ENCODE data around the gene CCDC47. TPM values are rescaled to one million over a fixed set of nuclear protein-coding genes. Genes with fewer than 3 reads are reported as not detected.
"Not testable (repeated sequence)": the region's sequence is repeated elsewhere in the genome, so short reads cannot be mapped to it uniquely, and the experiment has no call there.

The CCDC47 gene
- total and polyA plus RNA-seq, 12 donors, result 24.2 to 216 (median 93.1) TPM

DNA sequence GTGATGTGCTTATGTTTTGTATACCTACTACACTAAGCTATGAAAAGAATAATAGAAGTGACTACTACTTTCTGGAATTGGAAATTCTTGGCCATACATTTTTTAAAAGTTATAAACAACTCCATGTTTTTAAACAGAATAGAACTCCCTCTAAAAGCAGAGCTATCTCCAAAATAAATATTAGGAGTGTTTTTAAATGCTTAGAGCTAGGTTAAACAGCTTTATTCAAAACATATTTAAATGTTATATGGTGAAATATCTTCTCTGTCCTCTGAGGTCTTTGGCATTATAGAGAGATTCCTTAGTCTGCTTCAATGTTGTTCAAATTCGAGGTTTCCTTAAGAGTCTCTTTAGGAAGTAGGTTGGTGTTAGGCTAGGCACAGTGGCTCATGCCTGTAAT lies 30.9 kb upstream of the CCDC47 start:
- no peaks in the 10 kb centered on the region for H3K9me3 ChIP-seq (replicated peaks in 1 of 3)
- H3K4me1 ChIP-seq (replicated peaks in 1 of 2), result no peaks in the 10 kb centered on the region
- H3K4me3 ChIP-seq, result no peak overlapping the region
- TF ChIP-seq, protein P1, sequence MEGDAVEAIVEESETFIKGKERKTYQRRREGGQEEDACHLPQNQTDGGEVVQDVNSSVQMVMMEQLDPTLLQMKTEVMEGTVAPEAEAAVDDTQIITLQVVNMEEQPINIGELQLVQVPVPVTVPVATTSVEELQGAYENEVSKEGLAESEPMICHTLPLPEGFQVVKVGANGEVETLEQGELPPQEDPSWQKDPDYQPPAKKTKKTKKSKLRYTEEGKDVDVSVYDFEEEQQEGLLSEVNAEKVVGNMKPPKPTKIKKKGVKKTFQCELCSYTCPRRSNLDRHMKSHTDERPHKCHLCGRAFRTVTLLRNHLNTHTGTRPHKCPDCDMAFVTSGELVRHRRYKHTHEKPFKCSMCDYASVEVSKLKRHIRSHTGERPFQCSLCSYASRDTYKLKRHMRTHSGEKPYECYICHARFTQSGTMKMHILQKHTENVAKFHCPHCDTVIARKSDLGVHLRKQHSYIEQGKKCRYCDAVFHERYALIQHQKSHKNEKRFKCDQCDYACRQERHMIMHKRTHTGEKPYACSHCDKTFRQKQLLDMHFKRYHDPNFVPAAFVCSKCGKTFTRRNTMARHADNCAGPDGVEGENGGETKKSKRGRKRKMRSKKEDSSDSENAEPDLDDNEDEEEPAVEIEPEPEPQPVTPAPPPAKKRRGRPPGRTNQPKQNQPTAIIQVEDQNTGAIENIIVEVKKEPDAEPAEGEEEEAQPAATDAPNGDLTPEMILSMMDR (IDR thresholded peaks at IDR 0.05), result no peak
- TF ChIP-seq POLR2A (IDR thresholded peaks at IDR 0.05), result no peak
- intact Hi-C loops (cut with DNase I), result no loop called here
- no peak overlapping the region for H3K27ac ChIP-seq
- 74 to 88% (median 77%) methylated on average over 1 of the region's 1 CpG for WGBS, 4 donors
- H3K36me3 ChIP-seq (replicated peaks in 1 of 2), result peaks cover 0 to 97% of the 10 kb centered on the region in 2 donors
- no peak for DNase-seq
- no peaks in the 10 kb centered on the region for H3K27me3 ChIP-seq

DNA sequence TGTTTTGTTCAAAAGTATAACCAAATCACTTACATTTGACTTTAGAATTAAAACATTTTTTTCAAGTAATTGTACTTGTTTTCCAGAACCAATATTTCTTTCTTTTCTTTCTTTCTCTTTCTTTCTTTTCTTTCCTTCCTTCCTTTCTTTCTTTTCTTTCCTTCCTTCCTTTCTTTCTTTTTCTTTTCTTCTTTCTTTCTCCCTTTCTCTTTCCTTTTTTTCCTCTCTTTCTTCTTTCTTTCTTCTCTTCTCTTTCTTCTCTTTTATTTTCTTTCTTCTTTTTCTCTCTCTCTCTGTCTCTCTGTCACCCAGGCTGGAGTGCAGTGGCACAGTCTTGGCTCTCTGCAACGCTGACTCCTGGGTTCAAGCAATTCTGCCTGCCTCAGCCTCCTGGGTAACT lies 27.4 kb upstream of the CCDC47 start:
- Histone ChIP-seq H3K4me3 (no peak overlapping the region), H3K36me3 (replicated peaks in 1 of 2) (peaks cover 0 to 97% of the 10 kb centered on the region in 2 donors), H3K4me1 (replicated peaks in 1 of 2) (no peaks in the 10 kb centered on the region), H3K27me3 (no peaks in the 10 kb centered on the region), H3K9me3 (replicated peaks in 1 of 3) (no peaks in the 10 kb centered on the region), H3K27ac (no peak overlapping the region)
- intact Hi-C loops (cut with DNase I), result no loop called here
- no peak for DNase-seq
- WGBS, 4 donors, result 97 to 100% (median 100%) methylated on average over 1 of the region's 1 CpG
- TF ChIP-seq POLR2A (IDR thresholded peaks at IDR 0.05), result no peak
- TF ChIP-seq, protein P1 (IDR thresholded peaks at IDR 0.05), result no peak

DNA sequence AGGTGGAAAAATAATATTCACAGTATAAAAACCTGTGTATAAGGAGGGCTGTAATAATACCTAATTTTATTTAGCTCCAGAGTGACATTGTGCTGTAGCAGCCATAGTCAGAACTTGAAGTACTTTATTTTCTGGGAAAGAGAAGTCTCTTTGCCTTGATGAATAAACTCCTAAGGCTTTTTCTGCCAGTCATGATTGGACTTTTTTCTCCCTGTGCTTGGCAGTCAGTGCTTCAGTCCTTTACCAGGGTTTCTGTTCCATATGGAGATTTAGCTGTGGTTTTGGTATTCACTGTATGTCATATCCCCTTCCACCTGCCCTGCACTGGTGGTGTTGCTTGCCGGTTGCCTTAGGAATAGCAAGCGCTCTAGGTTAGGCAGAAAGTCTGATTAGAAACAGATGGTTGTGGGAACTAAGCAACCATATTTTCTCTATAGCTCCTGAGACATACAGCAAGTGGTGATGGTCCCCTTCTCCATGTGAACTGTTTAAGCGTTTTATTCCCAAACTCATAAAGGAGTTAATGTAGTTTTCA lies 25.2 kb upstream of the CCDC47 start:
- Histone ChIP-seq H3K27me3 (no peaks in the 10 kb centered on the region), H3K9me3 (replicated peaks in 1 of 3) (no peaks in the 10 kb centered on the region), H3K4me3 (no peak overlapping the region), H3K27ac (no peak overlapping the region), H3K36me3 (replicated peaks in 1 of 2) (peaks cover 0 to 99% of the 10 kb centered on the region in 2 donors), H3K4me1 (replicated peaks in 1 of 2) (peaks cover 0 to 4% of the 10 kb centered on the region in 2 donors)
- no peak for DNase-seq
- intact Hi-C loops (cut with DNase I), result no loop called here
- TF ChIP-seq, protein P1 (IDR thresholded peaks at IDR 0.05), result no peak
- no peak for TF ChIP-seq POLR2A (IDR thresholded peaks at IDR 0.05)
- WGBS, 4 donors, result 86 to 97% (median 91%) methylated on average over 3 of the region's 3 CpGs

DNA sequence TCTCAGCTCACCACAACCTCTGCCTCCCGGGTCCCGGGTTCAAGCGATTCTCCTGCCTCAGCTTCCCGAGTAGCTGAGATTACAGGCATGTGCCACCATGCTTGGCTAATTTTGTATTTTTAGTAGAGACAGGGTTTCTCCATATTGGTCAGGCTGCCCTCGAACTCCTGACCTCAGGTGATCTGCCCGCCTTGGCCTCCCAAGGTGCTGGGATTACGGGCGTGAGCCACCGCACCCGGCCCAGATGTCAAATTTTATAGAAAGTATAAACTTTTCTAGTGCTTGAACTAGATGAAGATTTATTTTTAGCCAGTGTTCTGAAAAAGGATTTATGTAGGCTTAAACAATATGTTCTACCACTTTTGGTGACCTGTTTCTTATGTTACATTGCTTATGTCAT lies 23.0 kb upstream of the CCDC47 start:
- H3K27ac ChIP-seq; intact Hi-C loops (cut with DNase I); H3K4me1 ChIP-seq (replicated peaks in 1 of 2); H3K9me3 ChIP-seq (replicated peaks in 1 of 3); H3K27me3 ChIP-seq; DNase-seq; H3K4me3 ChIP-seq: not testable (repeated sequence)
- 94 to 98% (median 96%) methylated on average over 10 of the region's 10 CpGs for WGBS, 4 donors
- H3K36me3 ChIP-seq (replicated peaks in 1 of 2), result peaks cover 0 to 95% of the 10 kb centered on the region in 2 donors

DNA sequence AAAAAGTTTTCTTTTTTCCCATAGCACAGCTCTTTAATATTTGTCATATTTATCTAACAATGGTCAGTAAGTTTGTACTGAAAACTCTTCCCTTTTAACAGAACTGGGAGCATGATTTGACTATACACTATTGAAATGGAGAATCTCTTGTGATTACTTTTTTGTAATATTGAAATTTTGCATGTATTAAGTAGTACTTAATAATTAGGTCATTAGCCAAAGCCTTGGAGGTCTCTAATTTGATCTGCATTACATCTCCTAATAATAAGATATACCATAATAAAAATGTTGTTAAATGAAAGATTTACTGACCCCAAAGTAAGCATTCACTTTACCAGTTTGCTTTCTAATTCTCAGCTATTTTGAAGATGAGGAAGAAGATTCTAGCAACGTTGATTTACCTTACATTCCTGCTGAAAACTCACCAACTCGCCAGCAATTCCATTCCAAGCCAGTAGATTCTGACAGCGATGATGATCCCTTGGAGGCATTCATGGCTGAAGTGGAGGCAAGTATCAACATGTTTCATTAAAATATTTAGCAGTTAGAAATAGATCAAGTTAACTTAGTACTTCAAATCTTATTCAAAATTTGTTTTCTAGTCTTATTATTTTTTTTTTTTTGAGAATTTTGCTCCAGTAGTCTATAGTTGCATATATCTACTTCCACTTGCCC lies 18.8 kb upstream of the CCDC47 start:
- peaks cover 0 to 4% of the 10 kb centered on the region in 2 donors for H3K4me1 ChIP-seq (replicated peaks in 1 of 2)
- no peak for DNase-seq
- intact Hi-C loops (cut with DNase I), result no loop called here
- H3K27me3 ChIP-seq, result no peaks in the 10 kb centered on the region
- no peak overlapping the region for H3K4me3 ChIP-seq
- H3K36me3 ChIP-seq (replicated peaks in 1 of 2), result peaks cover 0 to 87% of the 10 kb centered on the region in 2 donors
- 80 to 89% (median 86%) methylated on average over 3 of the region's 3 CpGs for WGBS, 4 donors
- no peaks in the 10 kb centered on the region for H3K9me3 ChIP-seq (replicated peaks in 1 of 3)
- no peak overlapping the region for H3K27ac ChIP-seq
- TF ChIP-seq POLR2A (IDR thresholded peaks at IDR 0.05), result no peak
- TF ChIP-seq, protein P1 (IDR thresholded peaks at IDR 0.05), result no peak

All from adrenal gland (tissue), 12 donors.